ENCODE results near the gene HIVEP3.
A peak's percentile ranks its signal among the peaks of the same experiment; 100 is the strongest.

The HIVEP3 gene

DNA sequence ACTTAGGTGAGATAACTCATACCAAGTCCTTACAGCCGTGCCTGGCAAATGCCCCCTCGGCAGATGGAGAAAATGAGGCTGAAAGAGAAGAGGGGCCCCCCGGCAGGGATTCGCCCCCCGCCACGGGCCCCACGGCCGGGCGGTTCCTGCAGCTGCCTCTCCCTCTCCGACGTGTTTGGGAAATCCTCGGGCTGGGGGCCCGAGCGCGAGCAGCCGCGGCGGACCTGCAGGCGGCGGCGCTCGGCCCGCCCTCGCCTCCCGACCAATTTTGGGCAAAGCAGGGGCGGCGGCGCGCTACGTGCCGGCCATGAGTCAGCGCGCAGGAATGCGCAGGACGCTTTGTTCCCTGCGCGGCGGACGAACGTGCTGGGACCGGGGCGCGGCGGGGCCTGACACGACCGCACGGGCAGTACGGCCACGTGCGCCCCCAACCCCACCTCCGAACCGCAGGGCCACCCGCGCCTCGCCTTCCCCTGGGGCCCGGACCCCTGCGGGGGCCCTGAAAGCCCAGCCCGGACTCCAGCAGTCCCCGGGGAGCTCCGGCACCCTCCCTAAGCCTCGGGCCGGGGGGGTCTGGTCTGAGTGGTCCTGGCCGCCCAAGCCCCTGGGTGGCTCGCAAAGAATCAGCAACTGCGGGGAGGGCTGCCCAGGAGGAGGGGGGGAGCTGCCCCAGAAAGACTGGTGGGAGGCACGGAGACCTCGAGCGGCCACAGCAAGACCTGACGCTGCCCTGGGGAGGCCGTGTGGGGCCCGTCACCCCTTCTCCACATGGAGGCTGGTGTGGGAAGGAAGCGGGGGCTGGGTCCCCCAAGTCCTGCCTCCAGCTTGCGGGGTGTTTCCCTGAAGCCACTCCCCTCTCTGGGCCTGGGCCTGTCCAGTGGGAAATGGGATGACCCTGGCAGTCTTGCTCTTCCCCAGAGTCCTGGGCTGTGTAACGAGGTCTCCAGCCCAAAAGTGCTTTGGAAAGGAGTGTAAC, 422.4 kb downstream of the HIVEP3 start:
- TF ChIP-seq, protein P1, sequence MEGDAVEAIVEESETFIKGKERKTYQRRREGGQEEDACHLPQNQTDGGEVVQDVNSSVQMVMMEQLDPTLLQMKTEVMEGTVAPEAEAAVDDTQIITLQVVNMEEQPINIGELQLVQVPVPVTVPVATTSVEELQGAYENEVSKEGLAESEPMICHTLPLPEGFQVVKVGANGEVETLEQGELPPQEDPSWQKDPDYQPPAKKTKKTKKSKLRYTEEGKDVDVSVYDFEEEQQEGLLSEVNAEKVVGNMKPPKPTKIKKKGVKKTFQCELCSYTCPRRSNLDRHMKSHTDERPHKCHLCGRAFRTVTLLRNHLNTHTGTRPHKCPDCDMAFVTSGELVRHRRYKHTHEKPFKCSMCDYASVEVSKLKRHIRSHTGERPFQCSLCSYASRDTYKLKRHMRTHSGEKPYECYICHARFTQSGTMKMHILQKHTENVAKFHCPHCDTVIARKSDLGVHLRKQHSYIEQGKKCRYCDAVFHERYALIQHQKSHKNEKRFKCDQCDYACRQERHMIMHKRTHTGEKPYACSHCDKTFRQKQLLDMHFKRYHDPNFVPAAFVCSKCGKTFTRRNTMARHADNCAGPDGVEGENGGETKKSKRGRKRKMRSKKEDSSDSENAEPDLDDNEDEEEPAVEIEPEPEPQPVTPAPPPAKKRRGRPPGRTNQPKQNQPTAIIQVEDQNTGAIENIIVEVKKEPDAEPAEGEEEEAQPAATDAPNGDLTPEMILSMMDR (IDR thresholded peaks at IDR 0.05; ENCODE audit: low read depth, low read length), result no peak
- H3K4me3 ChIP-seq (ENCODE audit: low read depth, low read length), result peak overlapping the region; percentile 48

DNA sequence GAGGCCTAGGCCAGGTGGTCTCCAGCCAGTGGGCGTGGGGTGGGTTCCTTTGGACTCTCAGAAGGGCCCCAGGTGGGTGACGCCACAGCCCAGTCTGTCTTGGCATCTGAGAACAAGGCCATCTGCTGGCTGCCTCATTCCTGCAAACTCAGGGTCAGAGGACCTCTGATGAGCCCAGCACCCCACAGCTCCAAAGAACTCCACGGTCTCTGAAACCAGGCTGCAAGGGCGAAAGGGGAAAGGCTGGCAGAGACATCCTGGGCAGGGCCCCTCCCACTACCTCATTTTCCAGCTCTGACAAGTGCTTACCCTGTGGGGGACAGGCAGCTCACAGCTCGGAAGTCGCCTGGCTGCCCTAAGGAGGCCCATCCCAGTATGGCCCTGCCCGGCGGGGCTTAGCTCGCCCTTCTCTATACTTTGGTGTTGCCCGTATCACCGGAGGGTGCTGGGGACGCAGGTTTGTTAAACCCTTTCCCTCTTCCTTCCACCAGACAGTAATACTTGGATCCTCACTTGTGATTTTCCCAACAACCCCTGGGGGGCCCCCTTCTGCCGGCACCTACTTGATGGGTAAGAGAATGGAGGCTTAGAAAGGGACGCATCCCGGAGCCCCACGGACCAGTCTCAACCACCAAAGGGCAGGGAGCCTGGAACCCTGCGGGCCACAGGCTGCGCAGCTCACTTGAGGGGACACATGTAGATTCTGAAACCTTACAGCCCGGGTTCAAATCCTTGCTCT, 423.3 kb downstream of the HIVEP3 start:
- TF ChIP-seq, protein P1 (IDR thresholded peaks at IDR 0.05; ENCODE audit: low read depth, low read length), result peak; percentile 32; the same call in 1 of the 2 replicates
- H3K4me3 ChIP-seq (ENCODE audit: low read depth, low read length), result no peak overlapping the region

DNA sequence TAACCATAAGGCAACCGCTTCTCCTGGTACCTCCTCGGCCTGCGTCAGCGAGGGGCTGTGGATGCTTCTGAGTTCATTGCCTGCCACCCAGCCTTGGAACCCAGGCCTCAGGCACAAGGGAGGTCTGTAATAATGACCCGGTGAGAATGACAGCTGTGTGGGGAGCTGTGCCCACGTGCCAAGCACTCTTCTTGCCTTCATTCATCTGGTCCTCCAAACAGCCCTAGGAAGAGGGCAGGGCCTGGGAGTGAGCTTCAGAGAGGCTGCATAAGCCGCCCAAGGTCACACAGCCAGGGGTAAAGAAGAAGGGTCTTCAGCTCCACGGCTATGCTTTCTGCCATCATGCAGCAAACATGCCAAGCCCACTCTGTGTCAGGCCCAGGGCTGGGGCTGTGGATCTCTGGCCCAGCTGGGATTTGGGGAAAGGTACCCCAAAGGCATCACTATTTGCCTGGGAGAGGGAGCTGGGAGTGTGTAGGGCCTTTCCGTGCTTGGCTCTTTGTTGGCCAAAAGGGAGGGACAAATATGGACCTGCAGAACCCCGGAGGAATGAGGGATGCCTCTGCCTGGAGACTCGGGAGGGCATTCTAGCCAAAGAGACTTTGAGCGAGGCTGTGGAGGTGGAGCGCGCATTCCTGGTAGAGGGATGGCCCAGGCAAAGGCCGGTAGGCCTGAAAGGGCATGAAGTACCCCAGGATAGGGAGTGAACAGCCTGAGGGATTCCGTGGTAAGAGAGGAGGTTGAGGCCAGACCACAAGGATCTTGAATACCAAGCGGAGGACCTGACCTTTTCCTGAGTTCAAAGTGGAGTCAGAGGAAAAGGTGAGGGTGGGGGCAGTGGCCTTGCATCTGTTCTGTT, 424.1 kb downstream of the HIVEP3 start:
- TF ChIP-seq, protein P1 (IDR thresholded peaks at IDR 0.05; ENCODE audit: low read depth, low read length), result no peak
- no peak overlapping the region for H3K4me3 ChIP-seq (ENCODE audit: low read depth, low read length)

DNA sequence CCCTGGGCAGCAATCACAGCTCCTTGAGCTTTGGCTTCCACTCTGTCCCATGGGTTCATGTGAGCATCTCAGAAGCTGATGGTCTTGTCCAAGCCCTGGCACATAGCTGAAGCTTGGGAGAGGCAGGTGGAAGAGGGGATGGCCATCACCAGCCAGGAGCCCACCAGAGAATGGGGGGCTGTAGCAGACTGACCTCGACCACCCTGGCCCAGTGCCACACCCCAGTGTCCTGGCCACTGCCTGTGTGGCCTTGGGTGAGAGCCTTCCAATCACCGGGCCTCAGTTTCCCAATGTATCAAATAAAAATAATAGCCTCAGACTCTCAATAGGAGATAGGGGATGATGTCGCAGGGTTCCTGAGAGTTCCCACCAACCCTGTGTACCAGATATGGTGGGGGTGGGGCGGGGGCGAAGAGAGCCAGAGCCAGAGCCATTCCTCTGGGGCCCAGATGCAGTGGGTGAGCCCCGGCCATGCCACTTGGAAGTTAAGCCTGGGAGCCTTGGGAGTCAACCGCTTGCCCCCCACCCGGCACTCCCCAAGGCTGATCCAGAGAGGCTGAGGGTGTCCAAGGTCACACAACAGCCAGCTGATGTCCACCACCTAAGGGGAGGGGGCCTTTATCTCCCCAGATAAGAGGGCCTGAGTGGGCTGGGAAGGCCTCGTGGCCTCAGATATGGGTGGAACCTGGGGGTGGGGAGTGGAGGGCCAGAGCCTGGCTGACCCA, 424.9 kb downstream of the HIVEP3 start:
- no peak overlapping the region for H3K4me3 ChIP-seq (ENCODE audit: low read depth, low read length)
- TF ChIP-seq, protein P1 (IDR thresholded peaks at IDR 0.05; ENCODE audit: low read depth, low read length), result no peak

DNA sequence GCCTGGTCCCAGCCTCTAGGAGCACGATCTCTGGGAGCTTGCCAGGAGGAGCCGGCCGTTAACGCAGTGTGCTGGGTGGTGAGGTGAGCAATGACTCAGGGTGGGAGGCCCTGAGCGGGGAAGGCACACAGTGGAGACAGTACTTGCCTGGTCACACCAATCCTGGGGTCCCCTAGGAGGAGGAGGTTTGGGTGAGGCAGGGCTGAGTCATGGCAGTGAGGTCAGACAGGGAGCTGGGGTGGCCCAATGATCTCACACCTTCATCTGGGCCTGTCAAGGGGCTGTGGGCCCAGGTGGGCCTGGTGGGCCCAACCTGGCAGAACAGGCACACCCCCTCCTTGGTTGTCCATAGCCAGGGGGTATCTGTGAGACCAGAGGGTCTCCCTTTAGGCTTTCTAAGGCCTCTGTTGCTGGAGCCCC, 425.6 kb downstream of the HIVEP3 start:
- TF ChIP-seq, protein P1 (IDR thresholded peaks at IDR 0.05; ENCODE audit: low read depth, low read length), result no peak
- no peak overlapping the region for H3K4me3 ChIP-seq (ENCODE audit: low read depth, low read length)

DNA sequence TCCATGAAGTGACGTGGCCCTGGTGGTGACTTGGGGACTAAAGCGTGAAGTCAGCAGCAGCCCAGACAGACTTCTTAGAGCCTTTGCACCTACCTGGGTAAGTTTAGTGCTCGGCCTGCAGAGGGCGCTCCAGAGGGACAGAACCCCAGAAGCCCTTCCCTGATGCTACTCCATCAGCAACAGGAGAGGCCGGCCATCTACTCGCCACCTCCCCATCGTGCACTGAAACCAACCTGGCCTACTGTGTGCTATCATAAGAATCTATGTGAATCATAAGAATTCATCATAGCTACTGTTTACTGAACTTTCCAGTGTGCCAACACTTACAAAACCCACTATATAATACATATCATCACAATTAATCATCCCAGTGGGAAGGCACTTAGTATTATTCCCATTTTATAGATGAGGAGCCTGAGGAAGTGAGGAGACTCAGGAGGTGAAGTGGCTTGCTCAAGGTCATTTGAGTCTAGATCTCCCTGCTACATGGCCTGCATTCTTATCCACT, 426.3 kb downstream of the HIVEP3 start:
- TF ChIP-seq, protein P1 (IDR thresholded peaks at IDR 0.05; ENCODE audit: low read depth, low read length), result peak; percentile 56
- no peak overlapping the region for H3K4me3 ChIP-seq (ENCODE audit: low read depth, low read length)

Measured in WI38 (cell line).